ENCODE results near the gene KIF1A. TPM values are rescaled to one million over a fixed set of nuclear protein-coding genes. Genes with fewer than 3 reads are reported as not detected.

KIF1A gene
- total RNA-seq, 1 donor from 2014 or later: 0.24 TPM

GRCh38 chr2:240719676-240720545 lies 100.1 kb downstream of the KIF1A start:
- no peaks in the 10 kb centered on the region for H3K9me3 ChIP-seq
- no peaks in the 10 kb centered on the region for H3K36me3 ChIP-seq
- no peaks in the 10 kb centered on the region for H3K4me1 ChIP-seq
- no peak overlapping the region for H3K27ac ChIP-seq
- TF ChIP-seq, protein P1, sequence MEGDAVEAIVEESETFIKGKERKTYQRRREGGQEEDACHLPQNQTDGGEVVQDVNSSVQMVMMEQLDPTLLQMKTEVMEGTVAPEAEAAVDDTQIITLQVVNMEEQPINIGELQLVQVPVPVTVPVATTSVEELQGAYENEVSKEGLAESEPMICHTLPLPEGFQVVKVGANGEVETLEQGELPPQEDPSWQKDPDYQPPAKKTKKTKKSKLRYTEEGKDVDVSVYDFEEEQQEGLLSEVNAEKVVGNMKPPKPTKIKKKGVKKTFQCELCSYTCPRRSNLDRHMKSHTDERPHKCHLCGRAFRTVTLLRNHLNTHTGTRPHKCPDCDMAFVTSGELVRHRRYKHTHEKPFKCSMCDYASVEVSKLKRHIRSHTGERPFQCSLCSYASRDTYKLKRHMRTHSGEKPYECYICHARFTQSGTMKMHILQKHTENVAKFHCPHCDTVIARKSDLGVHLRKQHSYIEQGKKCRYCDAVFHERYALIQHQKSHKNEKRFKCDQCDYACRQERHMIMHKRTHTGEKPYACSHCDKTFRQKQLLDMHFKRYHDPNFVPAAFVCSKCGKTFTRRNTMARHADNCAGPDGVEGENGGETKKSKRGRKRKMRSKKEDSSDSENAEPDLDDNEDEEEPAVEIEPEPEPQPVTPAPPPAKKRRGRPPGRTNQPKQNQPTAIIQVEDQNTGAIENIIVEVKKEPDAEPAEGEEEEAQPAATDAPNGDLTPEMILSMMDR (IDR thresholded peaks at IDR 0.05): no peak
- intact Hi-C loops (cut with DNase I): no loop called here
- H3K4me3 ChIP-seq: no peak overlapping the region
- no peak for DNase-seq
- no peak for ATAC-seq
- H3K27me3 ChIP-seq (ENCODE audit: low read depth): peaks cover 8% of the 10 kb centered on the region

DNA sequence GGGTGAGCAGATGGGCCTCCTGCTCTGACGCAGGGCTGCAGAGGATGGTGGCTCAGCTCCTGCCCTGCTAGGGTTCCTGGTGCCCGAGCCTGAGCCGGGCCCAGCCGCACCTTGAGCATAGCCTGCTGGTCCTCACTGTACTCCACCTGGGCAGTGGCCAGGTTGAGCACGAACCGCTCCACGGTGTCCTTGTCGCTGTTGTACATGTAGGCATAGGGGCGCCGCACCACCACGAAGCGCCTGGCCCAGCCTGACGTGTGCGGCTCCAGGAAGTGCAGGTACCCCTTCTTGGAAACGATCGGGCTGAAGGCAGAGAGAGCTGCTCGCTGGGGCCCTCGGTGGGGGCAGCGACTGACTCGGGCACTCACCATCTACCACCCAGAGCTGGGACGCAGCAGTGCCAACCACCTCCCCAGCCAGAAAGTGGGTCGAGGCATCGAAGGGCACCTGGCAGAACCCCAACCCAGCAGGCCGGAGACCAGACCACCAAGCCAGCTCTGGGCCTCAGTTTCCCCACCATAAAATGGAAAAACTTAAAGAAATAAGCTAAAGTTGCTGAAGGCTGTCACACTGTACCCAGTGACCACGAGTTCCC lies 101.0 kb downstream of the KIF1A start:
- H3K36me3 ChIP-seq: no peaks in the 10 kb centered on the region
- H3K27me3 ChIP-seq (ENCODE audit: low read depth): peaks cover 8% of the 10 kb centered on the region
- intact Hi-C loops (cut with DNase I): no loop called here
- no peak overlapping the region for H3K4me3 ChIP-seq
- no peaks in the 10 kb centered on the region for H3K9me3 ChIP-seq
- H3K27ac ChIP-seq: no peak overlapping the region
- DNase-seq: no peak
- TF ChIP-seq, protein P1 (IDR thresholded peaks at IDR 0.05): no peak
- no peaks in the 10 kb centered on the region for H3K4me1 ChIP-seq
- no peak for ATAC-seq

GRCh38 chr2:240717681-240718581 lies 102.1 kb downstream of the KIF1A start:
- no peaks in the 10 kb centered on the region for H3K4me1 ChIP-seq
- H3K27me3 ChIP-seq (ENCODE audit: low read depth): peaks cover 8% of the 10 kb centered on the region
- ATAC-seq: no peak
- intact Hi-C loops (cut with DNase I): no loop called here
- TF ChIP-seq, protein P1 (IDR thresholded peaks at IDR 0.05): no peak
- no peaks in the 10 kb centered on the region for H3K9me3 ChIP-seq
- no peak overlapping the region for H3K4me3 ChIP-seq
- no peaks in the 10 kb centered on the region for H3K36me3 ChIP-seq
- no peak for DNase-seq
- H3K27ac ChIP-seq: no peak overlapping the region

- Histone ChIP-seq H3K36me3 (no peaks in the 10 kb centered on the region), H3K4me1 (no peaks in the 10 kb centered on the region), H3K4me3 (no peak overlapping the region), H3K27ac (no peak overlapping the region), H3K27me3 (ENCODE audit: low read depth) (peaks cover 8% of the 10 kb centered on the region), H3K9me3 (no peaks in the 10 kb centered on the region)
- TF ChIP-seq, protein P1 (IDR thresholded peaks at IDR 0.05): no peak
- ATAC-seq: no peak
- intact Hi-C loops (cut with DNase I): no loop called here
- no peak for DNase-seq
Measured at GRCh38 chr2:240717181-240717641, 102.8 kb downstream of the KIF1A start.

DNA sequence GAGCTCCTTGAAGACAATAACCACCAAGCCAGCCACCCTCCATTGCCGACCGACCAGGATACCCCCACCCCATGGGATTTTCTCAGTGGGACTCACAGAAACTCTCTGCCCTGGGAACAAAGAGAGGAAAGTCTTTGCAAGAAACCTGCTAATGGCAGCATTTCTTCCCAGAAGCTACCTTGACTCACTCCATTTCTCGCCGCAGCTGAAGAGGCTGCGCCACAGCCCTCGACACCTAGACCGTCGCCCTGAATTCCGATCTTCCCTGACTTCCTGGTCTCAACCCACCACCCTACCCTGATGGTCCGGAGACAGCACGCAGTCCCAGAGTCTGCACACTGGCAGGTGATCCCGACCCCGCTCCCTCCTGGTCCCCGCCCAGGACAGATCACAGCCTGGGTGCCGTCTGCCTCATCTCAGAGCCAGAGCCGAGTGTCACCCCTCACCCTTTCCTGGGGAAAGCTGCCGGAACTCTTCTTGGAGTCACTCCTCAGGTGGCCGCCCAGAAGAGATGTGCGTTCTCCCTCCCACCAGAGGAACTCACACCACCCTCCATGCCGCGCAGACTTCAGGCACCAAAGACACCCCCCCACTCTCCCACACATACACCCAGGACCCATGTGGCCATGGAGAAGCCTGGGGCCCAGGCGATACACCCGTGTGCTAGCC lies 103.8 kb downstream of the KIF1A start:
- Histone ChIP-seq H3K9me3 (no peaks in the 10 kb centered on the region), H3K27me3 (ENCODE audit: low read depth) (peaks cover 8% of the 10 kb centered on the region), H3K4me3 (no peak overlapping the region), H3K4me1 (no peaks in the 10 kb centered on the region), H3K27ac (no peak overlapping the region), H3K36me3 (no peaks in the 10 kb centered on the region)
- DNase-seq (no peak), ATAC-seq (no peak)
- TF ChIP-seq, protein P1 (IDR thresholded peaks at IDR 0.05): no peak
- intact Hi-C loops (cut with DNase I): no loop called here

Measured in lower lobe of right lung (tissue), 2 donors.